Coronary artery (tissue), 2 donors: ENCODE data around the gene ZCCHC7.
"Not testable (repeated sequence)": the region's sequence is repeated elsewhere in the genome, so short reads cannot be mapped to it uniquely, and the experiment has no call there.

Experiments used
- DNase-seq: peaks from one replicate; pipeline ENCODE4 v3.0.0-alpha.2; 2017; ENCODE audit warnings: low spot score
- H3K27ac ChIP-seq, 2 donors: fragments of 200-600 bp; sonication (generic); one replicate each; pipeline ENCODE4 v1.5.1; 2016 to 2019
- H3K4me3 ChIP-seq: fragments of 200-600 bp; sonication (generic); 2 replicates; pipeline ENCODE4 v1.5.1; 2016; ENCODE audit warnings: mild to moderate bottlenecking, moderate library complexity
- TF ChIP-seq, protein P1 (sequence below): fragments of 200-600 bp; sonication (generic); IDR thresholded peaks from one replicate; pipeline ENCODE4 v1.5.1; 2019; ENCODE audit warnings: antibody characterized with exemption

ZCCHC7 gene

DNA sequence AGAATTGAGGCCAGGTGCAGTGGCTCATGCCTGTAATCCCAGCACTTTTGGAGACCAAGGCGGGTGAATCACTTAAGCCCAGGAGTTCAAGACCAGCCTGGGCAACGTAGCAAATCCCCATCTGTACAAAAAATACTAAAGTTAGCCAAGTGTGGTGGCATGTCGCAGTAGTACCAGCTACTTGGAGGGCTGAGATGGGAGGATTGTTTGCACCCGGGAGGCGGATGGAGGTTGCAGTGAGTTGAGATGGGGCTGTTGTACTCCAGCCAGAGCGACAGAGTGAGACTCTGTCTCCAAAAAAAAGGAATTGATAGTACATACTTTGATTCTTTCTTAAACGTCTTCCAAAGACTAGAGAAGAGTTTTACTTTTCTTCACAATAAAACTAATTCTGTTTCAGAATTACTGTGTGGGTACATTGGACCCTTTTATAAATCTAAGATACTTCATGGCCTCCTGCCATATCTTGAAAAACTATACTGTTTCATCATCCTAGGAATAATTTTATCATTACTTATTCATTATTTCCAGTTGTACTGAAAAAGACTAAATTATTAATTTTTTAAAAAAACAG lies 170.1 kb downstream of the ZCCHC7 start:
- Histone ChIP-seq H3K27ac (no peak overlapping the region), H3K4me3 (no peak overlapping the region)
- DNase-seq, result no peak
- TF ChIP-seq, protein P1, sequence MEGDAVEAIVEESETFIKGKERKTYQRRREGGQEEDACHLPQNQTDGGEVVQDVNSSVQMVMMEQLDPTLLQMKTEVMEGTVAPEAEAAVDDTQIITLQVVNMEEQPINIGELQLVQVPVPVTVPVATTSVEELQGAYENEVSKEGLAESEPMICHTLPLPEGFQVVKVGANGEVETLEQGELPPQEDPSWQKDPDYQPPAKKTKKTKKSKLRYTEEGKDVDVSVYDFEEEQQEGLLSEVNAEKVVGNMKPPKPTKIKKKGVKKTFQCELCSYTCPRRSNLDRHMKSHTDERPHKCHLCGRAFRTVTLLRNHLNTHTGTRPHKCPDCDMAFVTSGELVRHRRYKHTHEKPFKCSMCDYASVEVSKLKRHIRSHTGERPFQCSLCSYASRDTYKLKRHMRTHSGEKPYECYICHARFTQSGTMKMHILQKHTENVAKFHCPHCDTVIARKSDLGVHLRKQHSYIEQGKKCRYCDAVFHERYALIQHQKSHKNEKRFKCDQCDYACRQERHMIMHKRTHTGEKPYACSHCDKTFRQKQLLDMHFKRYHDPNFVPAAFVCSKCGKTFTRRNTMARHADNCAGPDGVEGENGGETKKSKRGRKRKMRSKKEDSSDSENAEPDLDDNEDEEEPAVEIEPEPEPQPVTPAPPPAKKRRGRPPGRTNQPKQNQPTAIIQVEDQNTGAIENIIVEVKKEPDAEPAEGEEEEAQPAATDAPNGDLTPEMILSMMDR, result no peak

DNA sequence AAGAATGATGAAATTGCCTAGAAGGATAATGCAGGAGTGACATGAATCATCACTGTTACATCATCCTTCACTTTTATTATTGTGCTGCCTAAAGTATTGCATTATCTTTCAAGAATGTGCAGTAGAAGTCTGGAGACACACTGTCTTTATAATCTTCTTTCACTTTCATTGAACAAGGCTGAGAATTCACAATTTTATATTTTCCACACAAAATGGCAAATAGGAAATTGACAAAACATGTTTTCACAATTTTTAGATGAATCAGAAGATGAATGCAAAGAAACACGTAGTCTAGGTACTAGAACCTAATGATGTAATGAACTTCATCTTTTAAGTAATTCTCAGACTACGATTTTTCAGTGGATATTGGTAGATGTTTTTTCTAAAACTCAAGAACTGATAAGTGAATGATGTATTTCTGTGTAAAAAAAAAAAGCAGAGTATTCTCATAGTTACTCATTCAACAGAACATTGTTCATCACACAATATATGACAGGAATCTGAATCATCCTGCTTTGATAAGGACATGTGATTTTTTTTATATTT lies 170.6 kb downstream of the ZCCHC7 start:
- H3K27ac ChIP-seq, result no peak overlapping the region
- TF ChIP-seq, protein P1, result no peak
- DNase-seq, result no peak
- no peak overlapping the region for H3K4me3 ChIP-seq

DNA sequence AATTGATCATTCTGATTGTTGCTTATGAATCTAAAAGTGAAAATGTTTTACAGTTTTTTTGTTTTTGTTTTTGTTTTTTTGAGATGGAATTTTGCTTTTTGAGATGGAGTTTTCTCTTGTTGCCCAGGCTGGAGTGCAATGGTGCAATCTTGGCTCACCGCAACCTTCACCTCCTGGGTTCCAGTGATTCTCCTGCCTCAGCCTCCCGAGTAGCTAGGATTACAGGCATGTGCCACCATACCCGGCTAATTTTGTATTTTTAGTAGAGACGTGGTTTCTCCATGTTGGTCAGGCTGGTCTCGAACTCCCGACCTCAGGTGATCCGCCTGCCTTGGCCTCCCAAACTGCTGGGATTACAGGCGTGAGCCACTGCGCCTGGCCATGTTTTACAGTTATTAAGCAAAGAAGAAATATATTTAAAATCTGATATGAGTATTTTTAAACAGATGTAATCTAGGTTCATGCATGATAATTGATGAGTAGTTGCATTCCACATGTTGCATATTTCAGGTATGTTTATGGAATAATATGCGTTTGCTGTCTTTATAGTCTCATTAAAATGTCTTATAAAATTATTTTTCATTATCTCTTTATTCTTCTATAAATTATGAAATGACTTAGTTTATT lies 171.4 kb downstream of the ZCCHC7 start:
- H3K27ac ChIP-seq, H3K4me3 ChIP-seq, DNase-seq: not testable (repeated sequence)

DNA sequence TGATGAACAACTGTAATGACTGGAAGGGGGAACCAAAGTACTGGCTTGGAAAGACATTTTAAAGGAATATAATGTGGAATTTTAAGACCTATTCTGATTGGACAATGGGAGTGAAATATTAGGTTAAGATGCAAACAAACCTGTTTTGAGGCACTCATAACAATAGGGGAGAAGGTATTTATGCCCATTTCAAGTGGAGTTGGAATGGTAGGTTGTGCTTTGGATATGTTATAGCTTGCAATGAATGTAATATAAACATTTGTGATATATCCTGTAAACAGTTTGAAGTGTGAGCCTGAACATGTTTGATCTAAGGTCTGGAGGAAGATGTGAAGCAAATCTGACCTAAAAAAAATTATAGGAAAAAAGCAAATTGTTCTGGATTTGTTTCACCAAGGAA lies 172.5 kb downstream of the ZCCHC7 start:
- no peak overlapping the region for H3K27ac ChIP-seq
- H3K4me3 ChIP-seq, result no peak overlapping the region
- TF ChIP-seq, protein P1, result no peak
- no peak for DNase-seq

DNA sequence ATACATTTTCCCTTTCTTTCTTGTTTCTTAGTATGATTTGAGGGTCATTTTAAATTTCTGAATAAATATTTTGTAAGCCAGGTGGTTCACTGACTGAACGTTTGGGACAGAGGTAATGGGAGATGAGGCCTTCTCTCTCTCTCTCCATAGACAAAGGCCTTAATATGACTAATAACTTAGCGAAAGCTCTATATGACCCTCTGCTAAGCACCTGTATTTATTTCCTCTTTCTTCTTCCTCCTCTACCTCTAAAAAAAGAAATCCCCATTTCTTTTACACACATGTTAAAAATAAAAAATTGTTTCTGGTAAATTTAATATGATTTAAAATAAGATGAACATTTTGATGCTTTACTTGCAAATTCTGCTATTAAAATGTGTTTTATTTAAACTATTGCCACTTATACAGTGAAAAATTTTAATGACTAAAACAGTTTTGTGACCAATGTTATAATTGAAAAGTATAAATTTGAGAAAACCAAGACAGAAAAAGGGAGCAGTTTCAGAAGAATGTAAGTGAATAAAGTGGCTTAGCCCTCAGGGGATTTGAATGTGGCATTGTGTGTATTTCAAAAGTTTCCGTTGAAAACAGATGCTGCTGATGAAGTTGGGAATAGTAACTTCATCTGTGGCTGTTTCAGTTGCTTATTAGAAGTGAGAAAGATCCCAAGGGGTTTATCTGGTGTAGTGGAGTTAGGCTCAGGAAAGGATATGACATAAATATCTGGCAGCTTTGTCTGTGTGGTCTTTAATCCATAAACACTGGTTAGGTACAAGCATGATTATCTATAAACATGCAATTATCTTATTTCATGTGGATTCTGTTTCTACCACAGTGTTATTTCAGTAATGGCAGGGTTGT lies 173.5 kb downstream of the ZCCHC7 start:
- Histone ChIP-seq H3K4me3 (no peak overlapping the region), H3K27ac (no peak overlapping the region)
- no peak for DNase-seq
- TF ChIP-seq, protein P1, result no peak

DNA sequence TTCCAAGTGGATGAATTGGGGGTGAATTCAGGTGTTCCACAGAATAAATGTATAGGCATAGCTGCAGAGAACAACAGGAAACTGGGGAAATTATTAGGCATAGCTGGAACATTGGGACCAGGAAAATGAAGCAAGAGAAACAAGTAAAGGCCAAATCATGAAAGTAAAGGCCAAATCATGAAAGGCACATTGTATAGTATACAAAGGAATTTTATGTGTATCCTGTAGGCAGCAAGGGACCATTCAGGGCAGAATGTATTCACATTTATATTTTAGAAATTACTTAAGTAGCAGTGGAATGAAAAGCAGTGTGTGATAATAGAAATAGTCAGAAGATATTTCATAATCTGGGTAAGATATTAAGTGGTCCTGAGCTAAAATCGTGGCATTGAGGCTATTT lies 174.8 kb downstream of the ZCCHC7 start:
- TF ChIP-seq, protein P1, result no peak
- no peak overlapping the region for H3K27ac ChIP-seq
- DNase-seq, result no peak
- no peak overlapping the region for H3K4me3 ChIP-seq

DNA sequence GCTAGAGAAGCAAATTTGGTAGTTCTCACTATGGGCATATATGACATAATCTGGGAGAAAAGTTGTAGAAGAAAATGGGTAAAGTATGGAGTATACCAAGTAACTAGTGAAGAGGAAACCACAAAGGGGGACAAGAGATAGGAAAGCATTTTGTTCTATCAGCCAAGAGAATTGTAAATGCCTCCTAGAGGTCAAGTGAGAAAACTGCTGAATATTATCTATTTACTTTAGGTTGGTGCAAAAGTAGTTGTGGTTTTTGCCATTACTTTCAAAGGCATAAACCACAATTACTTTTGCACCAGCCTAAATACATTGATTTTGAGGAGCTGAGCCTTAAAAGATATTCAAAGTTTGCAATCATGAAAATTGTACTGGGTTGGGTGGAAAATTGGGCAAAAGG lies 175.4 kb downstream of the ZCCHC7 start:
- no peak overlapping the region for H3K4me3 ChIP-seq
- no peak overlapping the region for H3K27ac ChIP-seq
- TF ChIP-seq, protein P1, result no peak
- no peak for DNase-seq
